Uterus (tissue), 4 donors: ENCODE measurements around the gene IGFBPL1. TPM values are rescaled to one million over a fixed set of nuclear protein-coding genes. Genes with fewer than 3 reads are reported as not detected.

Experiments used
- DNase-seq, 2 donors: peaks; one replicate each; pipeline ENCODE4 v3.0.0-alpha.2; 2019 to 2020
- H3K27ac ChIP-seq, 2 donors: fragments of 200-600 bp; sonication (generic); 1 replicate in 1 of 2; 2 replicates in 1 of 2; pipeline ENCODE4 v1.5.1; 2016 to 2018
- H3K27me3 ChIP-seq, 2 donors: fragments of 200-600 bp; sonication (generic); one replicate each; pipeline ENCODE4 v1.5.1; 2018 to 2019; ENCODE audit warnings: control low read depth in 1 of 2
- H3K36me3 ChIP-seq, 2 donors: fragments of 200-600 bp; sonication (generic); one replicate each; pipeline ENCODE4 v1.5.1; 2019; ENCODE audit warnings: control low read depth in 1 of 2
- H3K4me1 ChIP-seq, 2 donors: fragments of 200-600 bp; sonication (generic); one replicate each; pipeline ENCODE4 v1.5.1; 2018 to 2019; ENCODE audit warnings: control low read depth in 1 of 2
- H3K4me3 ChIP-seq, 2 donors: fragments of 200-600 bp; sonication (generic); 1 replicate in 1 of 2; 2 replicates in 1 of 2; pipeline ENCODE4 v1.5.1; 2018 to 2019; ENCODE audit warnings: mild to moderate bottlenecking in 1 of 2
- H3K9me3 ChIP-seq, 2 donors: fragments of 200-600 bp; sonication (generic); one replicate each; pipeline ENCODE4 v1.5.1; 2019; ENCODE audit warnings: control low read depth in 1 of 2
- POLR2A ChIP-seq, 2 donors: fragments of 450-650 bp; IDR thresholded peaks; one replicate each; pipeline ENCODE4 v1.6.1; 2016; ENCODE audit warnings: antibody characterized with exemption in 2 of 2, mild to moderate bottlenecking in 1 of 2, moderate library complexity in 1 of 2
- intact Hi-C: fragments of 100-400 bp; cut with DNase I; formaldehyde crosslinking; loops from one replicate; pipeline ENCODE4 v1.15.1; 2023; ENCODE audit warnings: low total_unique reads
- total RNA-seq, 4 donors: library from RNA; depleted of rRNA in 3 of 4; stranded (reverse); fragments of >200 nt in 3 of 4; gene quantifications; one replicate each; pipeline versions ENCODE4 v1.1.0 to v1.2.4, GENCODE V29; 2014 to 2023
- TF ChIP-seq, protein P1 (sequence below), 4 experiments: fragments of 200-600 bp in 2 of 4; fragments of 450-650 bp in 2 of 4; sonication (generic) in 2 of 4; IDR thresholded peaks; one replicate each; pipeline ENCODE4 v1.5.1; 2016 to 2019; ENCODE audit warnings: antibody characterized with exemption in 4 of 4, mild to moderate bottlenecking in 2 of 4, moderate library complexity in 1 of 4
- donor health status: DM: yes; HTN: yes; CAD: no.

The IGFBPL1 gene
- total RNA-seq, 4 donors from 2014 or later, result 0.55 to 1.3 TPM; not detected in 2

DNA sequence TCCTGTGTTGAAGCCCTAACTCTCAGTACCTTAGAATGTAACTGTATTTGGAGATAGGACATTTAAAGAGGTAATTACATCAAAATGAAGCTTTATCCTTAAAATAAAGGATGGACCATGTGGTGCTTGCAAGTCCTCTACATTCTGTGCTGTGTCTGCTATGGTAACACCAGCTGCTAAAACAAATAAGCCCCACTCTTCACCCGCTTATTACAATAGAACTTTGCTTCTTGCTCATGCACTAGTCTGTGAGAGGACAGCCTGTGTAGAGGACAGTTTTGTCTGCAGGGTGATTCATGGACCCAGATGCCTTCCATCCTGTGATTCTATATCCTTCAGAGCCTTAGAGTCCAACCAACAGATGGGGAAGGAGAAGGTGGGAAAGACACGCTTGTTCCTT, 12.5 kb upstream of the IGFBPL1 start:
- Histone ChIP-seq H3K36me3 (no peaks in the 10 kb centered on the region), H3K27me3 (no peaks in the 10 kb centered on the region), H3K4me3 (no peak overlapping the region), H3K27ac (no peak overlapping the region), H3K4me1 (no peaks in the 10 kb centered on the region), H3K9me3 (no peaks in the 10 kb centered on the region)
- no peak for DNase-seq
- TF ChIP-seq, protein P1, sequence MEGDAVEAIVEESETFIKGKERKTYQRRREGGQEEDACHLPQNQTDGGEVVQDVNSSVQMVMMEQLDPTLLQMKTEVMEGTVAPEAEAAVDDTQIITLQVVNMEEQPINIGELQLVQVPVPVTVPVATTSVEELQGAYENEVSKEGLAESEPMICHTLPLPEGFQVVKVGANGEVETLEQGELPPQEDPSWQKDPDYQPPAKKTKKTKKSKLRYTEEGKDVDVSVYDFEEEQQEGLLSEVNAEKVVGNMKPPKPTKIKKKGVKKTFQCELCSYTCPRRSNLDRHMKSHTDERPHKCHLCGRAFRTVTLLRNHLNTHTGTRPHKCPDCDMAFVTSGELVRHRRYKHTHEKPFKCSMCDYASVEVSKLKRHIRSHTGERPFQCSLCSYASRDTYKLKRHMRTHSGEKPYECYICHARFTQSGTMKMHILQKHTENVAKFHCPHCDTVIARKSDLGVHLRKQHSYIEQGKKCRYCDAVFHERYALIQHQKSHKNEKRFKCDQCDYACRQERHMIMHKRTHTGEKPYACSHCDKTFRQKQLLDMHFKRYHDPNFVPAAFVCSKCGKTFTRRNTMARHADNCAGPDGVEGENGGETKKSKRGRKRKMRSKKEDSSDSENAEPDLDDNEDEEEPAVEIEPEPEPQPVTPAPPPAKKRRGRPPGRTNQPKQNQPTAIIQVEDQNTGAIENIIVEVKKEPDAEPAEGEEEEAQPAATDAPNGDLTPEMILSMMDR (IDR thresholded peaks at IDR 0.05), result no peak
- no peak for TF ChIP-seq POLR2A (IDR thresholded peaks at IDR 0.05)
- intact Hi-C loops, result no loop called here

- H3K9me3 ChIP-seq, result no peaks in the 10 kb centered on the region
- no peak for DNase-seq
- H3K27ac ChIP-seq, result no peak overlapping the region
- intact Hi-C loops, result no loop called here
- H3K4me3 ChIP-seq, result no peak overlapping the region
- TF ChIP-seq, protein P1 (IDR thresholded peaks at IDR 0.05), result no peak
- no peak for TF ChIP-seq POLR2A (IDR thresholded peaks at IDR 0.05)
- no peaks in the 10 kb centered on the region for H3K4me1 ChIP-seq
- no peaks in the 10 kb centered on the region for H3K36me3 ChIP-seq
- no peaks in the 10 kb centered on the region for H3K27me3 ChIP-seq
Measured at GRCh38 chr9:38435521-38435920, 11.3 kb upstream of the IGFBPL1 start.

- intact Hi-C loops, result no loop called here
- Histone ChIP-seq H3K27ac (no peak overlapping the region), H3K36me3 (no peaks in the 10 kb centered on the region), H3K4me3 (no peak overlapping the region), H3K4me1 (no peaks in the 10 kb centered on the region), H3K9me3 (no peaks in the 10 kb centered on the region), H3K27me3 (no peaks in the 10 kb centered on the region)
- TF ChIP-seq, protein P1 (IDR thresholded peaks at IDR 0.05), result no peak
- no peak for TF ChIP-seq POLR2A (IDR thresholded peaks at IDR 0.05)
- DNase-seq, result no peak
Measured at GRCh38 chr9:38434853-38435252, 10.6 kb upstream of the IGFBPL1 start.

DNA sequence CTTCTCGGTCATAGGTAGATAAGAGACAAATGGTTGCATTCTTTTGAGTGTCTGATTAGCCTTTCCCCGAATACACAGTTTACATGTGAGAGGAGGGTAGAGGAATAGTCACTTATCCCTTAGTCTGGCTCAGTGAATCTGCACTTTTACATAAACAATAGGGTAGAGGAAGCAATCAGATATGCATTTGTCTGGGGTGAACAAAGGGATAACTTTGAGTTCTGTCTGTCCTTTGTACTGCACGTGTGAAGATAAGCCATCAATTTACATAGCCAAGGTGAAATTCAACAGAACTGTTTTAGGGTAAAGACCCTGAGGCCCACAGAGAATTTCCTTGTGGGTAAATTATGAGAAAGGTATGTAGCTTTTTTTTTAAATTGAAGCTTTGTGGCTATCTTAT, 10.1 kb upstream of the IGFBPL1 start:
- Histone ChIP-seq H3K9me3 (no peaks in the 10 kb centered on the region), H3K36me3 (no peaks in the 10 kb centered on the region), H3K27ac (no peak overlapping the region), H3K4me3 (no peak overlapping the region), H3K27me3 (no peaks in the 10 kb centered on the region), H3K4me1 (no peaks in the 10 kb centered on the region)
- intact Hi-C loops, result no loop called here
- DNase-seq, result no peak
- no peak for TF ChIP-seq POLR2A (IDR thresholded peaks at IDR 0.05)
- TF ChIP-seq, protein P1 (IDR thresholded peaks at IDR 0.05), result no peak

DNA sequence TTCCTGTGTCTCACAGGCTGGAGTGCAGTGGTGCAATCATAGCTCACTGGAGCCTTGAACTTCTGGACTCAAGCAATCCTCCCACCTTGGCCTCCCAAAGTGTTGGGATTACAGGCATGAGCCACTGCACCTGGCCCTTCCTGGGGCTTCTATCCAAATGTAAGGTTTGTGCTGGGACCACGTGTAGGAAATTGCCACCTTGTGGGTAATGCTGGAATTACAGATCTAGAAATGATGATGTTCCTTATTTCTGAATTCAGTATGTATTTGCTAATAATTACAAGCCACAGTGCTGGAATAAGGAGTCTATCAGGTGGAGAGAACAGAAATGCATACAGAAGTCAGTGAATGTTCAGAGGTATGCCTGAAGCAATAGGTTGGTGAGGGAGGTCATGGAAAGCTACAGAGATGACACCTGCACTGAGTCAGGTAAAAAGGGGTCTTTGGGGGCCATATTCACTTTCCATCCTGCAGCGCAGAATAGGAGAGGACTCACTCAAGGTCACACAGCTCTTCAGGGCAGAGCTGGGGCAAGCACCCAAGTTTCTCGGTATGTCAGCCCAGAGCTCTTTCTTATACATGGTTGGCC, 8.8 kb upstream of the IGFBPL1 start:
- H3K4me3 ChIP-seq, result no peak overlapping the region
- no peak for DNase-seq
- TF ChIP-seq, protein P1 (IDR thresholded peaks at IDR 0.05), result peak; percentile 40 to 58 (median 47)
- TF ChIP-seq POLR2A (IDR thresholded peaks at IDR 0.05), result no peak
- intact Hi-C loops, result no loop called here
- no peaks in the 10 kb centered on the region for H3K4me1 ChIP-seq
- H3K36me3 ChIP-seq, result no peaks in the 10 kb centered on the region
- H3K27ac ChIP-seq, result no peak overlapping the region
- H3K27me3 ChIP-seq, result no peaks in the 10 kb centered on the region
- H3K9me3 ChIP-seq, result no peaks in the 10 kb centered on the region
